Measurements from ENCODE around the gene CRIP1.

DNA sequence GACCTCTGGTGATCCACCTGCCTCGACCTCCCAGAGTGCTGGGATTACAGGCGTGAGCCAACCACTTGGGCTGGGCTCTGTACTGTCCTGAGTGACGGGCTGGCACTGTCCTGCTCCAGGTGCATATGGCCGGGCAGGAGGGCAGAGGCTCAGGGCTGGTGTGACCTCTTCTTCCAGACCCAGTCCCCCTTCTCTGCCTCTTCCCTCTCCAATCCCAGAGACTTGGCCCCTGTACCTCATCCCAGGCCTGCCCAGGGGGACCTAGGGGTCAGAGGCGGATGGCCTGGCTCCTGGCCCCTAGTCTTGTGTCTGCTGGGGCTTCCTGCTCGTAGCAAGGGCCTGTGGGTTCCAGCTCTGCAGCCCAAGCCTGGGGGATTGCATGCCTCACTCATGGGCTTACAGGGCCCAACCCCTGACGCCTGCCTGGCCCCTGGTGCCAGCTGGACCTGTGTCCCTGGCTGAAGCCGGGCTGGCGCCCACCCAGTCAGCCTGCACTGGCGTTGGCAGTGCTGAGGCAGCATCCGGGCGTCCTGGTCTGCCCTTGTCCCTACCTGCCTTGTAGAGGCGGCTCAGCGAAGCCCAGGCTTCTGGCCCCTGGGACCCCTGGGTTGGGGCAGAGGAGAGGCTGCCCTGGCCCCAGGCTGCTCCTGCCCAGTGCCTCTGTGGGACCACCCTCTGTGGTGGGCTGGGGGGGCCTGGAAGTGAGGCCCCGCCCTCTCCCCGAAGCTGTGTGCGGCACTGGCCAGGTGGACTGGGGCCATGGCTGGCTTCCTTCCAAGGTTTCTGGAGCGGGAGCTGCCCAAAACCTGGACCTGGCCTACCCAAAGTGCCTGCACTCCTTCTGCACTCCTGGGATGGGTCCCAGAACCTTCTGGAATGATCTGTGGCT is 8.7 kb downstream of the CRIP1 start:
- TF ChIP-seq, protein P1, sequence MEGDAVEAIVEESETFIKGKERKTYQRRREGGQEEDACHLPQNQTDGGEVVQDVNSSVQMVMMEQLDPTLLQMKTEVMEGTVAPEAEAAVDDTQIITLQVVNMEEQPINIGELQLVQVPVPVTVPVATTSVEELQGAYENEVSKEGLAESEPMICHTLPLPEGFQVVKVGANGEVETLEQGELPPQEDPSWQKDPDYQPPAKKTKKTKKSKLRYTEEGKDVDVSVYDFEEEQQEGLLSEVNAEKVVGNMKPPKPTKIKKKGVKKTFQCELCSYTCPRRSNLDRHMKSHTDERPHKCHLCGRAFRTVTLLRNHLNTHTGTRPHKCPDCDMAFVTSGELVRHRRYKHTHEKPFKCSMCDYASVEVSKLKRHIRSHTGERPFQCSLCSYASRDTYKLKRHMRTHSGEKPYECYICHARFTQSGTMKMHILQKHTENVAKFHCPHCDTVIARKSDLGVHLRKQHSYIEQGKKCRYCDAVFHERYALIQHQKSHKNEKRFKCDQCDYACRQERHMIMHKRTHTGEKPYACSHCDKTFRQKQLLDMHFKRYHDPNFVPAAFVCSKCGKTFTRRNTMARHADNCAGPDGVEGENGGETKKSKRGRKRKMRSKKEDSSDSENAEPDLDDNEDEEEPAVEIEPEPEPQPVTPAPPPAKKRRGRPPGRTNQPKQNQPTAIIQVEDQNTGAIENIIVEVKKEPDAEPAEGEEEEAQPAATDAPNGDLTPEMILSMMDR (IDR thresholded peaks at IDR 0.05) = no peak
- TF ChIP-seq EZH2 (IDR thresholded peaks at IDR 0.05; ENCODE audit: borderline replicate concordance, insufficient read depth, low read depth, low read length, poor library complexity, severe bottlenecking) = no peak
